ENCODE data around the gene SALL1. TPM values are rescaled to one million over a fixed set of nuclear protein-coding genes. Genes with fewer than 3 reads are reported as not detected.

Gene SALL1
- total and polyA plus RNA-seq, 2 of the 4 experiments (the other 2 are of a cell fraction) = 0.90 to 5.2 TPM

DNA sequence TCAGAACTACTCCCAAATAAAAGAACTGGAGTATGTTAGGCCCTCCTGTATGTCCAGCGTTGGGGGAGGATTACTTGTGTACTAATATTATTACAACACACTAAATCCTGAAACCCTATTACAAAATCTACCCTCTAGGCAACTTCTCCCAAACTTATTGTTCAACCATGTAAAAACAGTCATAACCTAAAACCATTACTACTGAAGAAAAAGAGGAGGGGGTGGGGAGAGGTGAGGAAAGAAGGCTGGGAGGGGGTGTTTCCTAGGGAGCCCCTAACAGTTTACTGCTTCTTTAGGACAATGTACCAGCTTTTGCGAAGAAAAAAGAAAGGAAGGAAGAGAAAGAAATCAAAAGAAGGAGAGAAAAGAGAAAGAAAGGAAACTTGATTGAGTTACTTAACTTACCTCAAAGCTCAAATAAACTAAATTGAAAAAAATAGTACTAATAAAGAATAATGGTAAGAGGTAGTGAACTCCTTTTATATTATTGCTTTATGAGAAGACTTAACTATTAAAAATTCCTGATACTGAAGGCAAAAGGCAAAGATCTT, 2.3 kb downstream of the SALL1 start:
- peaks cover 0 to 11% of the 10 kb centered on the region in 2 experiments; a peak in 1 of 4 replicates for H3K79me1 ChIP-seq (ENCODE audit: low read depth in 1 of 2, low read length in 2 of 2)
- no peak overlapping the region for H2AK9ac ChIP-seq (replicated peaks; ENCODE audit: low read depth, low read length, poor library complexity)
- dilution Hi-C loops (cut with HindIII; ENCODE audit: low sequenced_read_pairs, unreplicated experiment) (no loop called here), in situ Hi-C loops (cut with MboI; ENCODE audit: low sequenced_read_pairs) (loop anchor here (5.0 kb wide), 1 partner anchor 614 kb away; no protein-coding TSS in a partner anchor), intact Hi-C loops (cut with micrococcal nuclease) (loop anchor here (5.0 kb wide), 1 partner anchor 734 kb away; no protein-coding TSS in a partner anchor)
- H3K9ac ChIP-seq (ENCODE audit: low read depth, low read length) = peak overlapping the region; percentile 34; the same call in 1 of the 2 replicates
- no peak overlapping the region for H2BK20ac ChIP-seq (ENCODE audit: low read depth, low read length)
- ChIA-PET POLR2A (ENCODE audit: unreplicated experiment) (no interaction called here), CTCF (interaction anchor here (0.9 kb wide), 1 partner anchor 613 kb away, joined by 3 read pairs; no protein-coding TSS in a partner anchor)
- H3K9me3 ChIP-seq (ENCODE audit: control insufficient read depth, insufficient read depth, low read length) = no peaks in the 10 kb centered on the region
- peak overlapping the region; percentile 90; the same call in 1 of the 2 replicates for H3K56ac ChIP-seq (ENCODE audit: extremely low read depth, insufficient read depth, low read length)
- ATAC-seq (ENCODE audit: low read depth) = no peak
- no peak overlapping the region for H2BK15ac ChIP-seq (ENCODE audit: low read depth, low read length)
- H4K8ac ChIP-seq (ENCODE audit: low read depth in 2 of 2, low read length in 2 of 2) = no peak overlapping the region
- no peak overlapping the region for H4K91ac ChIP-seq (ENCODE audit: insufficient read depth, low read depth, low read length)
- peak overlapping the region; percentile 54; the same call in 1 of the 2 replicates for H3K27ac ChIP-seq (ENCODE audit: insufficient read depth, low read length)
- no peaks in the 10 kb centered on the region for H3K4me1 ChIP-seq (ENCODE audit: control insufficient read depth, insufficient read depth, low read length)
- H3K4me2 ChIP-seq (ENCODE audit: low read depth, low read length) = peak overlapping the region; percentile 94
- no peak overlapping the region; the same call in 1 of the 2 replicates for H4K5ac ChIP-seq (ENCODE audit: low read depth, low read length)
- no peaks in the 10 kb centered on the region; the same call in 1 of the 2 replicates for H3K36me3 ChIP-seq (ENCODE audit: control insufficient read depth, insufficient read depth, low read length)
- H3K4me3 ChIP-seq (ENCODE audit: insufficient read depth, low read depth, low read length) = peak overlapping the region; percentile 89; the same call in 1 of the 2 replicates
- 0 out of 2 replicates have a peak, but pooled peaks cover 3% of the 10 kb centered on the region for H3K9me1 ChIP-seq (ENCODE audit: insufficient read depth, low read length)
- WGBS, 2 experiments (ENCODE audit: extremely low coverage in 2 of 2, insufficient read length in 1 of 2) = no CpG with 5 or more reads among the region's 2 CpGs
- no peak overlapping the region; the same call in 1 of the 2 replicates for H3K23ac ChIP-seq (ENCODE audit: low read depth, low read length)
- no peak overlapping the region for H3K18ac ChIP-seq (ENCODE audit: low read depth, low read length)
- H4K20me1 ChIP-seq (ENCODE audit: insufficient read depth, low read length) = peaks cover 16% of the 10 kb centered on the region; the same call in 1 of the 2 replicates
- H2AK5ac ChIP-seq (ENCODE audit: low read depth, low read length) = no peak overlapping the region
- H3K4ac ChIP-seq (ENCODE audit: low read depth, low read length) = no peak overlapping the region
- no peaks in the 10 kb centered on the region for H3K27me3 ChIP-seq (ENCODE audit: control insufficient read depth, insufficient read depth, low read length)
- TF ChIP-seq MAZ (IDR thresholded peaks at IDR 0.05; ENCODE audit: borderline replicate concordance, low read depth, low read length) (no peak), CEBPB (IDR thresholded peaks at IDR 0.05; ENCODE audit: low read depth, low read length) (0 out of 2 replicates have a peak, but pooled peaks have one; percentile 24)
- no peak overlapping the region for H2AFZ ChIP-seq (replicated peaks; ENCODE audit: low read length, poor library complexity)
- BruUV-seq (replicated peaks) = no TSS peak
- H2BK5ac ChIP-seq (ENCODE audit: low read depth, low read length, poor library complexity, severe bottlenecking) = no peak overlapping the region
- no peak overlapping the region for H2BK120ac ChIP-seq (ENCODE audit: low read depth, low read length)
- DNase-seq = no peak
- H3K14ac ChIP-seq (replicated peaks; ENCODE audit: low read depth, low read length) = peak overlapping the region; percentile 51; the same call in 1 of the 2 replicates
